ENCODE data around the gene EPG5. TPM values are rescaled to one million over a fixed set of nuclear protein-coding genes. Genes with fewer than 3 reads are reported as not detected.
A peak's percentile ranks its signal among the peaks of the same experiment; 100 is the strongest.
"Not testable (repeated sequence)": the region's sequence is repeated elsewhere in the genome, so short reads cannot be mapped to it uniquely, and the experiment has no call there.

The EPG5 gene
- total RNA-seq, 1 donor from 2014 or later, result 40.3 TPM

- ATAC-seq, result no peak
- intact Hi-C loops (cut with DNase I), result no loop called here
- DNase-seq (ENCODE audit: low spot score), result no peak
Observed at GRCh38 chr18:45834306-45834705, 132.8 kb downstream of the EPG5 start.

GRCh38 chr18:45833846-45834245 is 133.3 kb downstream of the EPG5 start:
- intact Hi-C loops (cut with DNase I), result no loop called here
- no peak for ATAC-seq
- DNase-seq (ENCODE audit: low spot score), result no peak

- intact Hi-C loops (cut with DNase I), result no loop called here
- ATAC-seq (no peak), DNase-seq (ENCODE audit: low spot score) (no peak)
Observed at GRCh38 chr18:45830917-45831316, 136.2 kb downstream of the EPG5 start.

- DNase-seq (ENCODE audit: low spot score) (no peak), ATAC-seq (no peak)
- intact Hi-C loops (cut with DNase I), result no loop called here
Observed at GRCh38 chr18:45829855-45830254, 137.3 kb downstream of the EPG5 start.

GRCh38 chr18:45828917-45829811 is 138.0 kb downstream of the EPG5 start:
- intact Hi-C loops (cut with DNase I), result no loop called here
- ATAC-seq, result peak; percentile 27
- DNase-seq (ENCODE audit: low spot score), result no peak

- ATAC-seq; intact Hi-C loops (cut with DNase I); DNase-seq (ENCODE audit: low spot score): not testable (repeated sequence)
Observed at GRCh38 chr18:45826716-45827115, 140.4 kb downstream of the EPG5 start.

- DNase-seq (ENCODE audit: low spot score) (no peak), ATAC-seq (no peak)
- intact Hi-C loops (cut with DNase I), result no loop called here
Observed at GRCh38 chr18:45826084-45826483, 141.0 kb downstream of the EPG5 start.

- DNase-seq (ENCODE audit: low spot score) (no peak), ATAC-seq (no peak)
Observed at GRCh38 chr18:45825258-45826044, 141.7 kb downstream of the EPG5 start, which contains the start of gene SIGLEC15. TSS of gene SIGLEC15 (plus strand) at chr18:45825675. CDS start at chr18:45825729, 54 bp downstream.

GRCh38 chr18:45821711-45822110 is 145.4 kb downstream of the EPG5 start:
- DNase-seq (ENCODE audit: low spot score) (no peak), ATAC-seq (no peak)
- intact Hi-C loops (cut with DNase I), result no loop called here

More at GRCh38 chr18:45825258-45826044, 141.7 kb downstream of the EPG5 start, which contains the start of gene SIGLEC15:
- intact Hi-C loops (cut with DNase I), result no loop called here

- intact Hi-C loops (cut with DNase I), result no loop called here
- no peak for ATAC-seq
- no peak for DNase-seq (ENCODE audit: low spot score)
Observed at GRCh38 chr18:45821026-45821425, 146.1 kb downstream of the EPG5 start.

GRCh38 chr18:45820106-45820745 is 146.9 kb downstream of the EPG5 start:
- DNase-seq (ENCODE audit: low spot score), result no peak
- ATAC-seq, result no peak
- intact Hi-C loops (cut with DNase I), result no loop called here

- ATAC-seq; intact Hi-C loops (cut with DNase I); DNase-seq (ENCODE audit: low spot score): not testable (repeated sequence)
Observed at GRCh38 chr18:45818765-45819164, 148.4 kb downstream of the EPG5 start.

- intact Hi-C loops (cut with DNase I), result no loop called here
- ATAC-seq, result no peak
Observed at GRCh38 chr18:45817543-45817942, 149.6 kb downstream of the EPG5 start.

GRCh38 chr18:45814733-45815132 is 152.4 kb downstream of the EPG5 start:
- intact Hi-C loops (cut with DNase I); ATAC-seq: not testable (repeated sequence)

More at GRCh38 chr18:45817543-45817942, 149.6 kb downstream of the EPG5 start:
- no peak for DNase-seq (ENCODE audit: low spot score)

GRCh38 chr18:45807144-45807543 is 160.0 kb downstream of the EPG5 start:
- intact Hi-C loops (cut with DNase I); ATAC-seq; DNase-seq (ENCODE audit: low spot score): not testable (repeated sequence)

More at GRCh38 chr18:45814733-45815132, 152.4 kb downstream of the EPG5 start:
- not testable (repeated sequence) for DNase-seq (ENCODE audit: low spot score)

GRCh38 chr18:45806226-45806625 is 160.9 kb downstream of the EPG5 start:
- intact Hi-C loops (cut with DNase I), result no loop called here
- ATAC-seq, result no peak
- DNase-seq (ENCODE audit: low spot score), result no peak

- DNase-seq (ENCODE audit: low spot score), result no peak
- intact Hi-C loops (cut with DNase I), result no loop called here
- no peak for ATAC-seq
Observed at GRCh38 chr18:45805551-45805950, 161.6 kb downstream of the EPG5 start.

GRCh38 chr18:45802814-45803492 is 164.2 kb downstream of the EPG5 start:
- DNase-seq (ENCODE audit: low spot score) (no peak), ATAC-seq (no peak)
- intact Hi-C loops (cut with DNase I), result no loop called here
